GM19372 (cell line): ENCODE measurements around the gene CLDN3.
"Not testable (repeated sequence)": the region's sequence is repeated elsewhere in the genome, so short reads cannot be mapped to it uniquely, and the experiment has no call there.

Experiments
- ATAC-seq: cut with Tn5 transposase; IDR thresholded peaks from one replicate; pipeline ENCODE4 v1.9.1; 2021; ENCODE audit warnings: mild to moderate bottlenecking, low read depth, moderate library complexity; ENCODE audit not compliant: unreplicated experiment

CLDN3 gene, protein sequence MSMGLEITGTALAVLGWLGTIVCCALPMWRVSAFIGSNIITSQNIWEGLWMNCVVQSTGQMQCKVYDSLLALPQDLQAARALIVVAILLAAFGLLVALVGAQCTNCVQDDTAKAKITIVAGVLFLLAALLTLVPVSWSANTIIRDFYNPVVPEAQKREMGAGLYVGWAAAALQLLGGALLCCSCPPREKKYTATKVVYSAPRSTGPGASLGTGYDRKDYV

GRCh38 chr7:73770002-73770859, at the start of gene CLDN3:
Gene CLDN3 (minus strand): TSS chr7:73770270. CDS start chr7:73770049, 221 bp downstream.
- no peak for ATAC-seq

- no peak for ATAC-seq
These were observed 47.1 kb upstream of the CLDN3 start for GRCh38 chr7:73817121-73817520.

DNA sequence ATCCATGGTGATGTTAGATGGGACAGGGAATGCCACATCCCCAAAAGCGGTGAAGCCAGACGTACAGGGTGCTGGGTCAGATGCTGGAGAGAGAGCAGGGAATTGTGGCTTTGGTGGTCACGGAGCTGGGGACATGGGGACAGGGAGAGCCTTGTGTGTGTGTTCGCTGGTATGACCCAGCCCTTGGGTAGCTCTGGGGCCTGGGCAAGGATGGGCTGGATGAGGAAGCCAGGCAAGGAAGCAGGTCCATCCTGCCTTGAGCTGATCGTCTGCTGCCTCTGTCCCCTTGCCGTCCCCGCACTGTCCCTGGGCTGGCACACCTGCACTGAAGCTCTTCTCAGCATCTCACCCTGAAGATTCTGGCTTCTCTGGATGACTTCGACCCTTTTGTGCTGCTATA, 45.4 kb upstream of the CLDN3 start:
- no peak for ATAC-seq

DNA sequence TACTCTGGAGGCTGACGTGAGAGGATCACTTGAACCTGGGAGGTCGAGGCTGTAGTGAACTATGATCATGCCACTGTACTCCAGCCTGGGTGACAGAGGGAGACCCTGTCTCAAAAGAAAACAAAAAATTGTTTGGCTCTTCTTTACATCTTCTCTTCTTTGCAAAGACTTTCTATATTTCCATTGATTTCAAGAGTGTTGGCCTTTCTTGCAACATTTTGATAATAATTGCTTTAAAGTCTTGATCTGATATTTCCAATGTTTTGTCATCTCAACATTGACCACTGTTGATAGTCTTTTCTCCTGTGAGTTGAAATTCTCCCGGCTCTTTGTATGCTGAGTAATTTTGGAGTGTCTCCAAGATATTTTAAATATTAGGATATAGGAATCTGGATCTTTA, 42.9 kb upstream of the CLDN3 start:
- ATAC-seq: no peak

DNA sequence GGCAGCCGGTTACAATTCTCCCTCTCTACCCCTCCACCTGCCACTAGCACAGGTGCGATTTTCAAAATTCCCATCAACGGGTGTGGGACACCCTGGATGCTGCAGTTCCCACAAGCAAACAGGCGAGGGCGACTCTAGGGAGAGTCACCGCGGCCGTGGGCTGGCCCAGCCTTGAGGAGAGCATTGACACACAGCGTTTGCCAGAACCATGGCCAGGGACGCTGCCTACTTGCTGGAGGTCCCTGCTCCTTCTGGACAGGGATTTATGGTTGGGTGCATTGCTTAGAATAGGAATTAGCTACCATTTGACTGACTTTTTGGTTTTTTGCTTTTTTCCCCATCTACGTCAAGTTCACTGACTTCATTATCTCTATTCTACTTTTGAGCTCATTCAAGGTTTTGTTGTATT, 41.7 kb upstream of the CLDN3 start:
- ATAC-seq: no peak

GRCh38 chr7:73810998-73811360, 40.9 kb upstream of the CLDN3 start:
- ATAC-seq: no peak

- no peak for ATAC-seq
These were observed 39.4 kb upstream of the CLDN3 start for GRCh38 chr7:73809467-73809951.

DNA sequence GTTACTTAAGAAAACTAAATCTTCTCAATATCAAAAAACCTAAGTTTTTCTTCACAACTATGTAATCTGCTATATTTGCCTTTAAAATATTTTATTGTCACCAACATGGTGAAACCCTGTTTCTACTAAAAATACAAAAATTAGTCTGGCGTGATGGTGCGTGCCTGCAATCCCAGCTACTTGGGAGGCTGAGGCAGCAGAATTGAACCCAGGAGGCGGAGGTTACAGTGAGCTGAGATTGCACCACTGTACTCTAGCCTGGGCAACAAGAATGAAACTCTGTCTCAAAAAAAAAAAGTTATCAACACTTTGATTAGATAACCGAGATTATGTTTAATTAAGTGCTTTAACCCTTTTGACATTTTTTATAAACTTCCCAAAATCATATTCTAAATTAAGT, 32.4 kb upstream of the CLDN3 start:
- ATAC-seq: no peak

DNA sequence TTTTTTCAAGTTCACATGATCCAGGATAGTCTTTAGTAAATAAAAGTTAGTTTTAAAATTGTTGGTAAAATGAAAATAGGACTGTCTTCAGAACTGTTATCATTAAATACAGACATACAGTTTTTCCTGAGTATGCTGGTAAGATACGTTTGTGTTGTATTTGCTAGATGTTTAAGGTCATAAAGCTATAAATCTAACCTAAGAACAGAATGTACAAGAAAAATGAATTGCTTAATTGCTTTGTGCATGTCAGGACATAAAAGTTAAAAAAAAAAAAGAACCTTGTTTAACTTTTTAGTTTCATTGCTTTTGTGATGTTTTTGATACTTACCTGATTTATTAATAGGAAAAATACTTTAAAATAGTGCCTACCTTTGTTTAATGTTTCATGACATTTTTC, 31.5 kb upstream of the CLDN3 start:
- no peak for ATAC-seq

- ATAC-seq: no peak
These were observed 29.4 kb upstream of the CLDN3 start for GRCh38 chr7:73799282-73800141.

GRCh38 chr7:73797176-73797575, 27.1 kb upstream of the CLDN3 start:
- ATAC-seq: not testable (repeated sequence)

DNA sequence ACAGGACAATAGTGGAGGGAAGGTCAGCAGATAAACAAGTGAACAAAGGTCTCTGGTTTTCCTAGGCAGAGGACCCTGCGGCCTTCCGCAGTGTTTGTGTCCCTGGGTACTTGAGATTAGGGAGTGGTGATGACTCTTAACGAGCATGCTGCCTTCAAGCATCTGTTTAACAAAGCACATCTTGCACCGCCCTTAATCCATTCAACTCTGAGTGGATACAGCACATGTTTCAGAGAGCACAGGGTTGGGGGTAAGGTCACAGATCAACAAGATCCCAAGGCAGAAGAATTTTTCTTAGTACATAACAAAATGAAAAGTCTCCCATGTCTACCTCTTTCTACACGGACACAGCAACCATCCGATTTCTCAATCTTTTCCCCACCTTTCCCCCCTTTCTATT, 26.6 kb upstream of the CLDN3 start:
- not testable (repeated sequence) for ATAC-seq

DNA sequence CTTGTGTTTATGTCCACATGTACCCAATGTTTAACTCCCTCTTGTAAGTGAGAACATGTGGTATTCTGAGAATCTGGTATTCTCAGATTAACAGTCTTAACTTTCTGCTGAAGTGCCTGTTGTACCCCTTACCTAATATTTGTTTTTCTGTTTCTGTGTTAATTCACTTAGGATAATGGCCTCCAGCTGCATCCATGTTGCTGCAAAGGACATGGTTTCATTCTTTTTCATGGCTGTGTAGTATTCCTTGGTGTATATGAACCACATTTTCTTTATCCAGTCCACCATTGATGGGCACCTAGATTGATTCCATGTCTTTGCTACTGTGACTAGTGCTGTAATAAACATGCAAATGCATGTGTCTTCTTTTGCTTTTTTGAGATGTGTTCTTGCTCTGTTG, 25.1 kb upstream of the CLDN3 start:
- ATAC-seq: not testable (repeated sequence)

GRCh38 chr7:73791170-73791690, 21.2 kb upstream of the CLDN3 start:
- ATAC-seq: not testable (repeated sequence)

- ATAC-seq: no peak
These were observed 19.0 kb upstream of the CLDN3 start for GRCh38 chr7:73789051-73789450.

DNA sequence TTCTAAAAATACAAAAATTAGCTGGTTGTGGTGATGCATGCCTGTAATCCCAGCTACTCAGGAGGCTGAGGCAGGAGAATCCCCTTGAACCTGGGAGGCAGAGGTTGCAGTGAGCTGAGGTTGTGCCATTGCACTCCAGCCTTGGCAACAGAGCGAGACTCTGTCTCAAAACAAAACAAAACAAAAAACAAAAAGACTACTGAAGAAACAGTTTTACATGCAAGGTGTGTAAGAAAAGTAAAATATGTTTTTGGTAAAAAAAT, 17.6 kb upstream of the CLDN3 start:
- ATAC-seq: not testable (repeated sequence)

DNA sequence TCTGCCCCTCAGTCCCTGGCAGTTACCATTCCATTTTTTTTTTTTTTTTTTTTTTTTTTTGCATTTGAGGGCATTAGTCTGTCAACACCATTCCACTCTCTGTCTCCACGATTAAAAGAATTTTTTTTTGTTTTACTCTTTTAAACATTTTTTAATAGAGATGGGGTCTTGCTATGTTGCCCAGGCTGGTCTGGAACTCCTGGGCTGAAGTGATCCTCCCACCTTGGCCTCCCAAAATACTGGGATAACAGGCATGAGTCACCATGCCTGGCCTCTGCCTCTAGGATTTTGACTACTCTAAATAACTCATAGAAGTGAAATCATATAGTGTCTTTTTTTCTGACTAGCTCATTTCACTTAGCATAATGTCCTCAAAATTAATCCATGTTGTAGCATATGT, 16.5 kb upstream of the CLDN3 start:
- no peak for ATAC-seq

- ATAC-seq: no peak
These were observed 9.4 kb upstream of the CLDN3 start for GRCh38 chr7:73779517-73779916.

DNA sequence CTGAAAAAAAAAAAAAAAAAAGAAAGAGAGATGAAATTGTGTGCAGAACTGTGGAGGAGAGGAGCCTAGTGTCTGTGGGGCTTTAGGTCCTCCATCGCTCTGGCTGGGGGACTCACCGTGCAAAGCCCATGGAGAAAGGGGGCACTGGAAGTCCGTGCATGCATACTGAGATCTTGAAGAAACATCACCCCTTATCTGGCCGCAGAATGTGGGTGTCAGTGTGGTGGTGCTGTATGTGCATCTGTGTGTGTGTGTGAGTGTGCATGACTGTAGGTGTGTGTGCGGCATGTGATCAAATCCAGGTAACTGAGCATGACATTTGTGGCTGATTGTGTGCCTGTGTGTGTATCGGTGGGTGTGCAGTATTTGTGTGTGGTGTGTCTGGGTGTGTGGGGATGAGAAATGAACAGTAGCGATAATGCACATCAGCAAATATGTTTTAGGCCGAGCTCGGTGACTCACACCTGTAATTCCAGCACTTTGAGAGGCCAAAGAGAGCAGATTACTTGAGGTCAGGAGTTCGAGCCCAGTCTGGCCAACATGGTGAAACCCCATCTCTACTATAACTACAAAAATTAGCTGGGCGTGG, 8.8 kb upstream of the CLDN3 start:
- no peak for ATAC-seq

GRCh38 chr7:73774923-73775322, 4.9 kb upstream of the CLDN3 start:
- ATAC-seq: no peak
